ENCODE results near the gene ATG4C.

- no peak for TF ChIP-seq CTCF (IDR thresholded peaks at IDR 0.05; ENCODE audit: insufficient read depth, low read length)
- TF ChIP-seq REST (IDR thresholded peaks at IDR 0.05; ENCODE audit: insufficient replicate concordance, low read depth), result no peak
- no peak for TF ChIP-seq SPI1 (IDR thresholded peaks at IDR 0.05; ENCODE audit: borderline replicate concordance, low read depth)
- no peak for TF ChIP-seq POLR2AphosphoS5 (IDR thresholded peaks at IDR 0.05; ENCODE audit: low read depth)
- TF ChIP-seq GABPA (IDR thresholded peaks at IDR 0.05; ENCODE audit: low read depth), result no peak
Observed at GRCh38 chr1:62875676-62876075, 91.7 kb downstream of the ATG4C start.

Data from HL-60 (cell line).